ENCODE results near the gene AGBL1.

AGBL1 gene

GRCh38 chr15:86163816-86164215 lies 84.1 kb downstream of the AGBL1 start:
- DNase-seq (ENCODE audit: low read depth) = no peak

GRCh38 chr15:86164232-86164898 lies 84.7 kb downstream of the AGBL1 start:
- DNase-seq (ENCODE audit: low read depth) = no peak

GRCh38 chr15:86165265-86166211 lies 85.9 kb downstream of the AGBL1 start:
- no peak for DNase-seq (ENCODE audit: low read depth)

DNA sequence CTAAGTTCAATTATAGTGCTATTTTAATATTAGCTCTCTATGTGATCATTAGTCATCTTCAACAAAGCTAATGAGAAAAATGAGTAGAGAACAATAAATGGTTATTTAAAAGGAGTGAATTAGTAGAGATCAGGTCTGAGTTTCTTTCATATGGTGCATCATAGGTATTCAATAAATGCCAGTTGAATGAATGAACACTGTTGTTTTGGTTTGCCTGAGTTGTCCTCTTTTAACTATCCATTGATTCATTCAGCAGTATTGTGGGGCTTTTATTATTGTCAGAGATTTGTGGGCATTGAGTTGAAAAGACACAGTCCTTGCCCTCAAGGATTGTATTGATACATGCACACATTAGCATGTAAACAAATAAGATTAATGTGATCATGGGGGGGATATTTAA lies 88.2 kb downstream of the AGBL1 start:
- no peak for DNase-seq (ENCODE audit: low read depth)

DNA sequence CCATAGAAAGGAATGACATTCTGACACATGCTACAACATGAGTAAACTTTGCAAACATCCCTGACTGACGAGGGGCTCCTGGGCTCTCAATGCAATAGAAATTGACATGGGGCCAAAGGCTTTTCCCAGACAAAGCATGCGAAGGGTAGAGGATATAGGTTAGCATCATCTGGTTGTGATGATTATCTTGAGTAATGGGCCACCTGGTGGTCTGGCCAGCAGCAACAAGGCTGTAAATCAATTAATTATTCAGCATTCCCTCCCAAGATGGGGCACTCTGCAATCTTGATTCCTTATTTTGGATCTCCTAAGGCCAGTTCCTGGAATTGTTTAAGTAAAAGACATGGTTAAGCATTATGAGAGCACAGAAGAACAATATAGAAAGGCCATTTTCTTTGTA lies 99.2 kb downstream of the AGBL1 start:
- no peak for DNase-seq (ENCODE audit: low read depth)

- DNase-seq (ENCODE audit: low read depth) = no peak
These were observed 104.2 kb downstream of the AGBL1 start for GRCh38 chr15:86183596-86184491.

- no peak for DNase-seq (ENCODE audit: low read depth)
These were observed 114.2 kb downstream of the AGBL1 start for GRCh38 chr15:86193716-86194380.

DNA sequence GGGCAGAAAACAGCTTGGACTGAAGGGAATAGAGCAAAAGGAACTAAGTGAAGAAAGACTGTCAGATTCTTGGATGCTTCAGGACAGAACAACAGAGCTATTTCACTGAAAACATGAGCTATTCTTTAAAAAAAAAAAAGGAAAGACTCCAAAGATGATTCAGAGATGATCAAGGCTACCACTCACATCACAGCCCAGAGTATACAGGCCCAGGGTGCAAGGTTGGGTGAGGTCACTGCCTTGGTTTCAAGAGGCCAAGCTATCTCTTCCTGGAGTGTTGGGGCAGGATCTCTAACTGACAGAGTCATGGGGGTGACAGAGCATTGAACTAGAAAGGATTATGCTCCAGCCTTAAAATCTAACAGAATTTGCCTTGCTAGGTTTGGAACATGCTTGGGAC lies 118.1 kb downstream of the AGBL1 start:
- DNase-seq (ENCODE audit: low read depth) = no peak

- DNase-seq (ENCODE audit: low read depth) = no peak
These were observed 119.9 kb downstream of the AGBL1 start for GRCh38 chr15:86199467-86200145.

DNA sequence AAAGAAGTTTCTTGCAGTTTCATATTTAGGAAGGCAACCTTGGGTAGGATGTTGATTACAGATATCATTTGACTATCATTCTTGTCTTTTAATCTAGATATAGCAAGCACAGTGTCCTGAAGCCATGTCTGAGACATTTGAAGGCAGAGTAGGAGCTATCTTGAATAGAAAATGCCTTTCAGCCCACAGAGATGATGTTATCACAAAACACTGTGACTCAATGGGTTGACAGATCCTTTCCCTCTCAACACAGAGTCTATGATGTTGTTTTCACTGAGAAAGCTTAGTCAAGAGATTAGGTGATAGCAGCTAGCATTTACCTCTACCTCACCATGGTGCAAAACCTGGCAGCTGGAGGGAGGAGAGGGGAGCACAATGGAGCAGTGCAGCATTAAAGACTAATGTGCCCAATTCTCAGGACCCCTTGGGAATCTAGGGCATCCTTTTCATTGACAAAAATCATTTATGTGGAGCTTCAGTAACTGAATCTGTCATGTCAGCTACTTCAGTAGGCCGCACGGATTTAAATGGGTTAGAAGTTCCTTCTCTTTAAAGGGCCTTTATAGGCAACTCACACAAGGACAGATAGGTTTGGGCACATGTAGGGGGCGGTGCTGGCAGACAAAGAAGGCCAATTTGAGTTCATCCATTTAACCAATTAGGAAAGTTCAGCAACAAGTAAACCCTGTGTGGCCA lies 121.8 kb downstream of the AGBL1 start:
- no peak for DNase-seq (ENCODE audit: low read depth)

- DNase-seq (ENCODE audit: low read depth) = no peak
These were observed 123.8 kb downstream of the AGBL1 start for GRCh38 chr15:86203462-86203861.

DNA sequence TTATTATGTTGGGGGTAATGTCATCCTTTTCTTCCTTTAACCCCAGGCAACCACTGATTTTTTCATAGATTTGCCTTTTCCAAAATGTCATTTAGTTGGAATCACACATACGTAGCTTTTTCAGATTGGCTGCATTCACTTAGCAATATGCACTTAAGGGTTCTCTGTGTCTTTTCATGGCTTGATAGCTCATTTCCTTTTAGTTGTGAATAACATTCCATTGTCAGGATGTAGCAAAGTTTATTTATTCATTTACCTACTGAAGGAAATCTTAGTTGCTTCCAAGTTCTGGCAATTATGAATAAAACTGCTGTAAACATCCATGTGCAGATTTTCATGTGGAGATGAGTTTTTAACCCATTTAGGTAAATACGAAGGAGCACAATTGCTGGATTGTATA lies 125.4 kb downstream of the AGBL1 start:
- no peak for DNase-seq (ENCODE audit: low read depth)

DNA sequence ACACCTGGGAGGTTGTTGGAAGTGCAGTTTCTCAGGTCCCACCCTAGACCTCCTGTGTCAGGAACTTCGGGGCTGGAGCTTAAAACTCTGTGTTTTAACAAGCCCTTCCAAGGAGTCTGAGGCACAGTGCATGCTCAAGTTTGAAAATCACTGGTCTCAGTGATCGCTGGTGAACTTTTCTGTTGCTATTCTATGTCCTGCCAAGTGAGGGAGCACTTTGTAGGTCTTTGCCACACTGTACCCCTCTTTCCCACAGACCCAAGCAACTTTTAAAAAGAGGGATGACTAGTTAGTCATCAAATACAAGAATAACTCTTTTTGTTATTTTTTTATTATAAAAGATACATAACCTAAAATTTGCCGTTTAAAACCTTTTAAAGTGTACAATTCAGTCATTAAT lies 133.7 kb downstream of the AGBL1 start:
- DNase-seq (ENCODE audit: low read depth) = no peak

GRCh38 chr15:86213888-86214287 lies 134.2 kb downstream of the AGBL1 start:
- DNase-seq (ENCODE audit: low read depth) = no peak

GRCh38 chr15:86221119-86221518 lies 141.4 kb downstream of the AGBL1 start:
- DNase-seq (ENCODE audit: low read depth) = no peak

- no peak for DNase-seq (ENCODE audit: low read depth)
These were observed 149.6 kb downstream of the AGBL1 start for GRCh38 chr15:86229306-86229705.

GRCh38 chr15:86229936-86230335 lies 150.3 kb downstream of the AGBL1 start:
- DNase-seq (ENCODE audit: low read depth) = no peak

- DNase-seq (ENCODE audit: low read depth) = no peak
These were observed 152.4 kb downstream of the AGBL1 start for GRCh38 chr15:86231864-86232721.

DNA sequence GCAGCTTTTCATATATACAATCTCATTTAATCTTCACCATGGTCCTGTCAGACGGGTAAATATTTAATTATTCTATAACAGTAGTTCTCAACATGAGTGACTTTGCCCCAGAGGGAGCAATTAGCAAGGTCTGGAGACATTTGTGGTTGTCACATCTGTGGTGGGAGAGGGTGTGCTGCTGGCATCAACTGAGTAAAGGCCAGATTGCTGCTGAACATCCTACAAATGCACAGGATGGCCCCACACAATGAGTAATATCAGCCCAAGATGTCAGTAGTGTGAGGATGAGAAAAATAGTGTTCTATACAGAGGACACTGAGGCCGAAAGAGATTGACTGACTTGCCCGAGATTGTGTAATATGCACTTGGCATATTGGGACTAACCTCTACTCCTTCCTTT lies 156.0 kb downstream of the AGBL1 start:
- no peak for DNase-seq (ENCODE audit: low read depth)

Measured in GM04504 (cell line).